Omental fat pad (tissue), 4 donors: ENCODE results near the gene CDH3. TPM values are rescaled to one million over a fixed set of nuclear protein-coding genes. Genes with fewer than 3 reads are reported as not detected.

ENCODE experiments used
- ATAC-seq: fragments of 150-250 bp; one replicate; pipeline ENCODE4 v1.9.1; 2016; ENCODE audit warnings: mild to moderate bottlenecking, moderate library complexity; ENCODE audit not compliant: low FRiP score
- DNase-seq: peaks from one replicate; pipeline ENCODE4 v3.0.0-alpha.2; 2019; ENCODE audit warnings: low spot score
- total RNA-seq, 4 donors: library from RNA; depleted of rRNA; stranded (reverse); fragments of >200 nt; gene quantifications; one replicate each; pipeline ENCODE4 v1.1.0, GENCODE V29; 2016
- TF ChIP-seq, protein P1 (sequence below), 3 donors: fragments of 450-650 bp; IDR thresholded peaks; one replicate each; pipeline ENCODE4 v1.5.1; 2016 to 2017; ENCODE audit warnings: antibody characterized with exemption in 3 of 3, mild to moderate bottlenecking in 3 of 3, moderate library complexity in 2 of 3

Gene CDH3
- total RNA-seq, 4 donors from 2014 or later: 8.3 to 22.4 (median 11.5) TPM; not detected in 1

GRCh38 chr16:68642047-68642435, 3.1 kb upstream of the CDH3 start:
- ATAC-seq (no peak), DNase-seq (no peak)
- TF ChIP-seq, protein P1, sequence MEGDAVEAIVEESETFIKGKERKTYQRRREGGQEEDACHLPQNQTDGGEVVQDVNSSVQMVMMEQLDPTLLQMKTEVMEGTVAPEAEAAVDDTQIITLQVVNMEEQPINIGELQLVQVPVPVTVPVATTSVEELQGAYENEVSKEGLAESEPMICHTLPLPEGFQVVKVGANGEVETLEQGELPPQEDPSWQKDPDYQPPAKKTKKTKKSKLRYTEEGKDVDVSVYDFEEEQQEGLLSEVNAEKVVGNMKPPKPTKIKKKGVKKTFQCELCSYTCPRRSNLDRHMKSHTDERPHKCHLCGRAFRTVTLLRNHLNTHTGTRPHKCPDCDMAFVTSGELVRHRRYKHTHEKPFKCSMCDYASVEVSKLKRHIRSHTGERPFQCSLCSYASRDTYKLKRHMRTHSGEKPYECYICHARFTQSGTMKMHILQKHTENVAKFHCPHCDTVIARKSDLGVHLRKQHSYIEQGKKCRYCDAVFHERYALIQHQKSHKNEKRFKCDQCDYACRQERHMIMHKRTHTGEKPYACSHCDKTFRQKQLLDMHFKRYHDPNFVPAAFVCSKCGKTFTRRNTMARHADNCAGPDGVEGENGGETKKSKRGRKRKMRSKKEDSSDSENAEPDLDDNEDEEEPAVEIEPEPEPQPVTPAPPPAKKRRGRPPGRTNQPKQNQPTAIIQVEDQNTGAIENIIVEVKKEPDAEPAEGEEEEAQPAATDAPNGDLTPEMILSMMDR (IDR thresholded peaks at IDR 0.05): no peak

DNA sequence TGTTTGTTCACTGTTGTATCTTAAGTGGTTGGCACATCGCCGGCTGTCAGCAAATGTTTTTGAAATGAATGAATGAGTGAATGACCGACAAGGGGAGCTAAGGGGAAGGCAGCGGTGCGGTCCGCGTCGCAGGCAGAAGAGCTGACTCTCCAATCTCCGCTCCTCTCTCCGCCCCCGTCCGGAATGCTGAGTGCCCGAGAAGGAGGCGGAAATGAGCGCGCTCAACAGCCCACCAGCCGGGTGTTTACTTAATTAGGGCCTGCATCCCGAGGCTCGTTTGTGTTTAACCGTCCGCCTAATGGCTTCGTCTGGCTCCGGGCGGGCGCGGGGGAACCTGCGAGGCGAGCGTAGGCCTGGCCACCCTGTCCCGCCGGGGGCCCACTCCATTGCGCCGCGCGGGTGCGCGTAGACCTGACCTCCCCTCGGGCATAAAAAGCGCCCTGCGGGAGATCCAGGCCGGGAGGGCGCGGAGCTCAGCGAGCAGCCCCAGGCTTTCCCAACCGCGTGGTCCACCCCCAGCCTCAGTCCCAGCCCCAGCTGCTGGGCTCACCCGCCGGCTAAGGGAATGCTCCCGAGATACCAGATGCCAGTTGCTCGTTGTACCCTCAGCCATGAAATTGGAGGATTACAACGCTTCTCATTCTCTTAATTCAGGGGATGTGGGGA, 2.5 kb upstream of the CDH3 start:
- TF ChIP-seq, protein P1 (IDR thresholded peaks at IDR 0.05): no peak
- peak; percentile 60 for ATAC-seq
- DNase-seq: no peak

GRCh38 chr16:68643227-68643626, 1.9 kb upstream of the CDH3 start:
- no peak for DNase-seq
- TF ChIP-seq, protein P1 (IDR thresholded peaks at IDR 0.05): no peak
- no peak for ATAC-seq

DNA sequence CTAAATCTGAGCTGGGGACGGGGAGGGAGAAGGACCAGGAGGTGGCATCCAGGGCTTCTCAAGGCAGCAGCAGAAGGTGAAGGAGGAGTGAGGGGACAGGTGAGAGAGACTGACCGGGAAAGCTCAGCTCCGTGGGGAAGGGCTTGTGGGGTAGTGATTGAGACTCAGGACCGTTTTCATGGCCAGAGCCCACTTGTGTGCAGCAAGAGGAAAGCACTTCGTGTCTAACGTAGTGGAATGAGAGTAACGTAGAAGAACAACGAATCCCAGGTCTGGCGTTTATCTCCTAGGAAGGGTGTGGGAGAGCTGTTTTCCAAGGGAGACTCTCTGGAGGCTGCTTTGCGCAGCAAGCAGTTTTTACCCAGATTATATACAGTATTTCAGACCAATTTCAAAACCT, 1.3 kb upstream of the CDH3 start:
- no peak for DNase-seq
- TF ChIP-seq, protein P1 (IDR thresholded peaks at IDR 0.05): no peak
- no peak for ATAC-seq

DNA sequence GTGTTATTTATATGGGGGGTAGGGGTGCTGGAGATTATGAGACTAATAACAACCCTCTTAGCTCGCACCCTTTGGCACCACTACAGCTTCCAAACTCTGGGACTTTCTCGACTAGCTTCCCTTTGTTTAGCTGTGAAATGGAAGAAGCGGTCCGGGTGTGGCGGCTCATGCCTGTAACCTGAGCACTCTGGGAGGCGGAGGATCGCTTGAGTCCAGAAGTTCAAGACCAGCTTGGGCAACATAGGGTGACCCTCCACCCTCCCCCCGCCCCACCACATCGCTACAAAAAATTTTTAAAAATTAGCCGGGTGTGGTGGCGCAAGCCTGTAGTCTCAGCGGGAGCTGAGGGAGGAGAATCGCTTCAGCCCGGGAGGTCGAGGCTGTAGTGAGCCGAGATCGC, 814 bp upstream of the CDH3 start:
- ATAC-seq (no peak), DNase-seq (no peak)

DNA sequence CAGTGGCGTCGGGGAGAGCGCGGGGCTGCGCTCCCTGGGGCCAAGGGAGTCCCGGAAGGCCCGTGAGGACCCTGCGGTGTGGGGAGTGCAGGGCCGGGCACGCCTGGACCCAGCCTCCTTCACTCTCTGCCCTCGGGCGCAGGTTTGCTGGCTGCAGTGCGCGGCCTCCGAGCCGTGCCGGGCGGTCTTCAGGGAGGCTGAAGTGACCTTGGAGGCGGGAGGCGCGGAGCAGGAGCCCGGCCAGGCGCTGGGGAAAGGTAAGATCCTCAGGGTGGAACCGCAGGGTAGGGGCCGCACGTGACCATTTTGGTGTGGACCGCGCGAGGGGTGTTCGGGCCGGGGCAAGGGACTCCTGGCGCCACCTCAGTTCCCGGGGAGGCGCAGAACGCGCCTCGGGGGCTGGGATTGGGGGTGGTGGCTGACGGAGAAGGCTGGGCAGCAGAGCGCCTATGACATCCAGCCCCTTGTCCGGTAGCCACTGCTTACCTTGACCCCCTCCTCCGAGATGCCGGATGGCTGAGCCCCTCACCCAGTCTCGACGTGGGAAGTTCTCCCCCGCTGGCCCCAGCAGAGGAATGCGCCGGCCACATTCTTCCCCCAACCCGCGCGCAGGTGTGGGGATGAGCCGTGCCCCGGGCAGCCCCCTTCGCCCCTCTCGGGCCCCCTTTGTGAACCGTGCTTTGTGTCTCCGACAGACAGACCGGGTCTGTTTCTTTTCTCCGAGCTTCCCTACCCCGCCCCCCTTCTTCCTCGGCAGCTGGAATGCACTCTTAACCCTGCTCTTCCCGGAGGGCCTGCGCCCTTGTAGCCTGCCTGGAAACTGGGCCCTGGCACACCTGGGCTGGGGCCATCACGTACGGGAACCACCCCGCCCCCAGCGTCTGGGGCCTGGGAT, 631 bp downstream of the CDH3 start:
- peak; percentile 12 for ATAC-seq
- TF ChIP-seq, protein P1 (IDR thresholded peaks at IDR 0.05): no peak
- DNase-seq: no peak

More for the DNA sequence above, 814 bp upstream of the CDH3 start:
- TF ChIP-seq, protein P1 (IDR thresholded peaks at IDR 0.05): no peak
